Left ventricle myocardium inferior (tissue), 1 donor: ENCODE results near the gene UVRAG. TPM values are rescaled to one million over a fixed set of nuclear protein-coding genes. Genes with fewer than 3 reads are reported as not detected.

ENCODE experiments used
- DNase-seq: peaks from one replicate; pipeline ENCODE4 v3.0.0-alpha.2; 2020
- H3K27ac ChIP-seq: fragments of 200-600 bp; replicated peaks from 2 replicates; pipeline ENCODE4 v1.8.0; 2021
- H3K27me3 ChIP-seq: fragments of 200-600 bp; 2 replicates; pipeline ENCODE4 v1.8.0; 2021; ENCODE audit warnings: low read depth
- H3K36me3 ChIP-seq: fragments of 200-600 bp; 2 replicates; pipeline ENCODE4 v1.8.0; 2021
- H3K4me1 ChIP-seq: fragments of 200-600 bp; 2 replicates; pipeline ENCODE4 v1.8.0; 2021
- H3K4me3 ChIP-seq: fragments of 200-600 bp; 2 replicates; pipeline ENCODE4 v1.8.0; 2021; ENCODE audit warnings: mild to moderate bottlenecking, moderate library complexity
- H3K9me3 ChIP-seq: fragments of 200-600 bp; replicated peaks from 2 replicates; pipeline ENCODE4 v1.8.0; 2021
- CTCF ChIP-seq: fragments of 200-600 bp; IDR thresholded peaks from 2 replicates; pipeline ENCODE4 v1.8.0; 2021; ENCODE audit warnings: antibody characterized with exemption, mild to moderate bottlenecking, borderline replicate concordance
- intact Hi-C: fragments of 100-400 bp; cut with micrococcal nuclease; formaldehyde crosslinking; loops from one replicate; pipeline ENCODE4 v1.11.0; 2022
- total RNA-seq: library from RNA; stranded (reverse); fragmentation: NEBNext Ultra II Directional; extraction: Animal tissue kit (Norgen Biotek cat#: 25700); gene quantifications from one replicate; pipeline ENCODE4 v1.2.1, GENCODE V29; 2021
- donor health status: DM: no; HTN: yes; CAD: no; lungs with severe emphysema.

Gene UVRAG
- total RNA-seq, 1 donor from 2014 or later, result 11.4 TPM

DNA sequence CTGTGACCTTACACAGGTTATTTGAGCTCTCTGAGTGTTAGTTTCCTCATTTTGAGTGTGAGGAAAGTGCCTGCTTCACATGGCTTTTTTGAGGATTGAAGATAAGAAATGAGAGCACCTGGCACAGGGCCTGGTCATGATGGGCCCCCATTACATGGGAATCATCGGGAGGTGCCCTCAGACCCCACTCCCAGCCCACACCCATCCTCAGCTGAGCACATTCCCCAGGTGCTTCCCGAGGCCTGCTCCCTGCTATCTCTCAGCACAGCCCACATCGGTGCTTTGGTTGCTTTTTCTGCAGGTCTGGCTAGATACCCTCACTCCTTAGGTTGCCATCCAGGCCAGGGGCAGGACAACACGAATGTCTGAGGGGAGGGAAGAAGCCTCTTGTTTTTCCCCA is 29.8 kb upstream of the UVRAG start:
- no peak for TF ChIP-seq CTCF
- Histone ChIP-seq H3K27ac (no peak overlapping the region), H3K27me3 (no peaks in the 10 kb centered on the region), H3K4me3 (no peak overlapping the region), H3K36me3 (no peaks in the 10 kb centered on the region), H3K9me3 (no peaks in the 10 kb centered on the region), H3K4me1 (no peaks in the 10 kb centered on the region)
- DNase-seq, result no peak
- intact Hi-C loops, result no loop called here

GRCh38 chr11:75786101-75786736 is 28.8 kb upstream of the UVRAG start:
- Histone ChIP-seq H3K27me3 (no peaks in the 10 kb centered on the region), H3K36me3 (no peaks in the 10 kb centered on the region), H3K27ac (no peak overlapping the region), H3K4me3 (no peak overlapping the region), H3K9me3 (no peaks in the 10 kb centered on the region), H3K4me1 (no peaks in the 10 kb centered on the region)
- no peak for TF ChIP-seq CTCF
- intact Hi-C loops, result no loop called here
- DNase-seq, result no peak

DNA sequence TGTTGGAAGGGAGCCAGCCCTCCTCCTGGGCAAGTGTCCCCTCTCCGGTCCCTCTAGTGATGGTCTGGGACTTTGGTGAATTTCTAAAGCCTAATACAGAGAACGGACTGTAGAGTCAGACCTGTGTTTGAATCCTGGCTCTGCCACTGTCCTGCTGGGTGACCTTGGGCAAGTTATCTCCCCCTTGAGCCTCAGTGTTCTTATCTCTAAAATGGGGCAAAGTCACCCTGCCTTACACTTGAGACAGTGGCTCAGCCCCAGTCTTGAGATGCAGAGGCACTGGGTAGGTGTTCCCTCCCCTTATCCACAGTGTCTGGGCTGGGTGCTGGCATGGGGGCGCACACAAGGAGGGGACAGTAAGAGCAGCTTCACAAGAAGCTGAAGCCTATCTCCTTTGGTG is 25.5 kb upstream of the UVRAG start:
- H3K27ac ChIP-seq, result no peak overlapping the region
- no peak for DNase-seq
- intact Hi-C loops, result no loop called here
- no peaks in the 10 kb centered on the region for H3K9me3 ChIP-seq
- peaks cover 22% of the 10 kb centered on the region for H3K4me1 ChIP-seq
- H3K27me3 ChIP-seq, result no peaks in the 10 kb centered on the region
- no peaks in the 10 kb centered on the region for H3K36me3 ChIP-seq
- H3K4me3 ChIP-seq, result no peak overlapping the region
- TF ChIP-seq CTCF, result no peak

GRCh38 chr11:75790986-75791385 is 24.0 kb upstream of the UVRAG start:
- Histone ChIP-seq H3K9me3 (no peaks in the 10 kb centered on the region), H3K36me3 (no peaks in the 10 kb centered on the region), H3K4me1 (peaks cover 31% of the 10 kb centered on the region), H3K4me3 (no peak overlapping the region), H3K27me3 (no peaks in the 10 kb centered on the region), H3K27ac (no peak overlapping the region)
- intact Hi-C loops, result no loop called here
- DNase-seq, result no peak
- no peak for TF ChIP-seq CTCF

DNA sequence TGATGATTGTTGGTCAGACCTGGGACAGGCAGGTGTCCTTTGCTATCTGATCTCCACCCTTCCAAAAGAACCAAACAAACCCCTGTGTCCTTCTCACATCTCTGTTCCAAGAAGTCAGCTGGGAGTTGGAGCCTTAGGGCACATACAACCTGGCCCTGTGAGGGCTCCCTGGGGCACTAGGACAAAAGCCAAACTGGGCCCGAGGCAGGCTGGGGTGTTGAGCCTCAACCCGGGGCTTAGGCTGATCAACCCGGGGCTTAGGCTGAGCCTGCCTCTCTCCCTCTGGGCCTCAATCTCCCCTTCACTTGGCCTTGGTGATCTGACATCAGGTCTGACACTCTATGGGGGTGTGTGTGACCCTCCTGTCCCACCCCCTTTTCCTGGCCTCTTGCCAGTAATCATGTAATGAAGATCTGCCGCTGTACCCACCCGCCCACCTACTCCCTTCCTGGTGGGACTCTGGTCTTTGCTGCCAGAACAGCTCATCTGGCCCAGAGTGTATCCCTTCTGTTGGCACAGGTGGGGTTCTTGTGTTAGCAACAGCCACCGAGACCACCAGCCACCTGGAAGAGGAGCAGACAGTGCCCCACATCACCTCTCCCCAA is 22.8 kb upstream of the UVRAG start:
- intact Hi-C loops, result no loop called here
- Histone ChIP-seq H3K4me1 (peaks cover 31% of the 10 kb centered on the region), H3K27me3 (no peaks in the 10 kb centered on the region), H3K4me3 (no peak overlapping the region), H3K27ac (peak overlapping the region; percentile 77), H3K9me3 (no peaks in the 10 kb centered on the region), H3K36me3 (no peaks in the 10 kb centered on the region)
- DNase-seq, result no peak
- no peak for TF ChIP-seq CTCF
